ENCODE results near the gene IDS.
A peak's percentile ranks its signal among the peaks of the same experiment; 100 is the strongest.

IDS gene

GRCh38 chrX:149539283-149540130 is 34.4 kb upstream of the IDS start (continued):
- TF ChIP-seq ZNF513 (tag by site-specific recombination; IDR thresholded peaks at IDR 0.05) = no peak
- TF ChIP-seq ZNF175 (tag by site-specific recombination; IDR thresholded peaks at IDR 0.05) = no peak
- TF ChIP-seq ATF2 (tag by site-specific recombination; IDR thresholded peaks at IDR 0.05; ENCODE audit: low read depth) = no peak
- TF ChIP-seq GLI2 (tag by site-specific recombination; IDR thresholded peaks at IDR 0.05; ENCODE audit: borderline replicate concordance, low read depth) = no peak
- no peak for TF ChIP-seq ZNF132 (tag by site-specific recombination; IDR thresholded peaks at IDR 0.05; ENCODE audit: borderline replicate concordance)
- TF ChIP-seq SCRT2 (tag by site-specific recombination; IDR thresholded peaks at IDR 0.05) = no peak
- TF ChIP-seq ZNF596 (tag by site-specific recombination; IDR thresholded peaks at IDR 0.05) = no peak
- no peak for TF ChIP-seq REST (tag by site-specific recombination; IDR thresholded peaks at IDR 0.05)
- TF ChIP-seq ZNF488 (tag by site-specific recombination; IDR thresholded peaks at IDR 0.05) = no peak
- no peak for TF ChIP-seq ZNF664 (tag by site-specific recombination; IDR thresholded peaks at IDR 0.05)
- no peak for TF ChIP-seq ZNF621 (tag by site-specific recombination; IDR thresholded peaks at IDR 0.05)
- TF ChIP-seq ZNF391 (tag by site-specific recombination; IDR thresholded peaks at IDR 0.05; ENCODE audit: borderline replicate concordance, low read depth) = no peak
- no peak for TF ChIP-seq ZNF350 (tag by site-specific recombination; IDR thresholded peaks at IDR 0.05)
- TF ChIP-seq ZNF302 (tag by site-specific recombination; IDR thresholded peaks at IDR 0.05; ENCODE audit: low read depth) = no peak
- no peak for TF ChIP-seq ZSCAN18 (tag by site-specific recombination; IDR thresholded peaks at IDR 0.05)
- no peak for TF ChIP-seq ZNF133 (tag by site-specific recombination; IDR thresholded peaks at IDR 0.05)
- no peak for TF ChIP-seq KLF10 (tag by site-specific recombination; IDR thresholded peaks at IDR 0.05)
- TF ChIP-seq GLI4 (tag by site-specific recombination; IDR thresholded peaks at IDR 0.05) = no peak
- TF ChIP-seq ZNF174 (tag by site-specific recombination; IDR thresholded peaks at IDR 0.05) = no peak
- TF ChIP-seq PBX3 (CRISPR knock-in tag; IDR thresholded peaks at IDR 0.05) = no peak
- TF ChIP-seq SALL2 (tag by site-specific recombination; IDR thresholded peaks at IDR 0.05; ENCODE audit: borderline replicate concordance) = no peak
- no peak for TF ChIP-seq ZNF660 (tag by site-specific recombination; IDR thresholded peaks at IDR 0.05)
- 0 out of 2 replicates have a peak, but pooled peaks have one; percentile 12 for TF ChIP-seq ZNF335 (tag by site-specific recombination; conservative IDR thresholded peaks at IDR 0.05)
- TF ChIP-seq ZNF2 (tag by site-specific recombination; IDR thresholded peaks at IDR 0.05) = no peak
- no peak for TF ChIP-seq ZNF529 (tag by site-specific recombination; IDR thresholded peaks at IDR 0.05; ENCODE audit: insufficient replicate concordance)
- TF ChIP-seq GLIS2 (tag by site-specific recombination; IDR thresholded peaks at IDR 0.05) = peak; percentile 38
- TF ChIP-seq ZBTB1 (tag by site-specific recombination; IDR thresholded peaks at IDR 0.05) = no peak
- no peak for TF ChIP-seq ZNF629 (tag by site-specific recombination; IDR thresholded peaks at IDR 0.05)
- TF ChIP-seq RBAK (tag by site-specific recombination; IDR thresholded peaks at IDR 0.05) = no peak

Measured in HEK293 (cell line).